IPS-NIHi11 (cell line): Measurements from ENCODE around the gene UAP1L1.
"Not testable (repeated sequence)": the region's sequence is repeated elsewhere in the genome, so short reads cannot be mapped to it uniquely, and the experiment has no call there.

Experiments used
- DNase-seq: peaks from one replicate; pipeline ENCODE4 v3.0.0; 2012; ENCODE audit warnings: mixed read lengths, low spot score

The UAP1L1 gene

GRCh38 chr9:137056739-137057415, 20.4 kb upstream of the UAP1L1 start:
- DNase-seq = no peak

GRCh38 chr9:137057545-137057944, 19.8 kb upstream of the UAP1L1 start:
- DNase-seq = no peak

GRCh38 chr9:137058521-137059234, 18.6 kb upstream of the UAP1L1 start:
- no peak for DNase-seq

GRCh38 chr9:137062384-137062783, 14.9 kb upstream of the UAP1L1 start:
- no peak for DNase-seq

- not testable (repeated sequence) for DNase-seq
Observed at GRCh38 chr9:137062798-137063197, 14.5 kb upstream of the UAP1L1 start.

GRCh38 chr9:137063311-137064026, 13.8 kb upstream of the UAP1L1 start:
- DNase-seq = no peak

- peak; percentile 83 for DNase-seq
Observed at GRCh38 chr9:137064027-137064879, 13.1 kb upstream of the UAP1L1 start.

GRCh38 chr9:137064880-137065164, 12.5 kb upstream of the UAP1L1 start:
- DNase-seq = no peak

- no peak for DNase-seq
Observed at GRCh38 chr9:137065336-137065967, 11.9 kb upstream of the UAP1L1 start.

- no peak for DNase-seq
Observed at GRCh38 chr9:137066096-137066861, 11.0 kb upstream of the UAP1L1 start.

- peak; percentile 84 for DNase-seq
Observed at GRCh38 chr9:137067860-137068538, 9.3 kb upstream of the UAP1L1 start.

- no peak for DNase-seq
Observed at GRCh38 chr9:137068539-137069507, 8.5 kb upstream of the UAP1L1 start.

GRCh38 chr9:137069508-137070091, 7.7 kb upstream of the UAP1L1 start:
- DNase-seq = peak; percentile 52

GRCh38 chr9:137070201-137070905, 7.0 kb upstream of the UAP1L1 start, which contains the start of gene SAPCD2:
SAPCD2 (minus strand) TSS chr9:137070557; CDS start chr9:137070460, 97 bp downstream.
- peak; percentile 90 for DNase-seq

- no peak for DNase-seq
Observed at GRCh38 chr9:137070906-137071275, 6.4 kb upstream of the UAP1L1 start.

GRCh38 chr9:137071282-137071681, 6.0 kb upstream of the UAP1L1 start:
- DNase-seq = no peak

GRCh38 chr9:137073992-137074399, 3.3 kb upstream of the UAP1L1 start:
- no peak for DNase-seq

GRCh38 chr9:137074657-137075274, 2.6 kb upstream of the UAP1L1 start:
- DNase-seq = no peak
